Immature natural killer cell (primary cell): Measurements from ENCODE around the gene NPAP1. TPM values are rescaled to one million over a fixed set of nuclear protein-coding genes. Genes with fewer than 3 reads are reported as not detected.
"Not testable (repeated sequence)": the region's sequence is repeated elsewhere in the genome, so short reads cannot be mapped to it uniquely, and the experiment has no call there.

Experiments
- DNase-seq, 3 donors: peaks; one replicate each; pipeline ENCODE4 v3.0.0; 2022; ENCODE audit warnings: mixed read lengths in 1 of 3
- H3K27ac Mint-ChIP-seq, 6 donors: one replicate each; pipeline ENCODE4 v1.8.0; 2020; ENCODE audit warnings: mixed read lengths in 6 of 6, mild to moderate bottlenecking in 5 of 6, inconsistent platforms in 4 of 6, moderate library complexity in 3 of 6
- H3K27me3 Mint-ChIP-seq, 3 donors: one replicate each; pipeline ENCODE4 v1.8.0; 2020 to 2021; ENCODE audit warnings: low read depth in 3 of 3, mild to moderate bottlenecking in 3 of 3, mixed read lengths in 3 of 3, moderate library complexity in 3 of 3, inconsistent platforms in 1 of 3
- H3K36me3 Mint-ChIP-seq, 3 donors: one replicate each; pipeline ENCODE4 v1.8.0; 2020; ENCODE audit warnings: mixed read lengths in 3 of 3, inconsistent platforms in 2 of 3, mild to moderate bottlenecking in 2 of 3
- H3K4me1 Mint-ChIP-seq, 2 donors: one replicate each; pipeline ENCODE4 v1.8.0; 2020; ENCODE audit warnings: inconsistent platforms in 2 of 2, mild to moderate bottlenecking in 2 of 2, mixed read lengths in 2 of 2, moderate library complexity in 1 of 2
- H3K4me3 Mint-ChIP-seq, 5 donors: one replicate each; pipeline ENCODE4 v1.8.0; 2020; ENCODE audit warnings: mild to moderate bottlenecking in 5 of 5, mixed read lengths in 5 of 5, inconsistent platforms in 3 of 5, moderate library complexity in 3 of 5
- H3K9me3 Mint-ChIP-seq, 6 donors: one replicate each; pipeline ENCODE4 v1.8.0; 2020; ENCODE audit warnings: mild to moderate bottlenecking in 6 of 6, mixed read lengths in 6 of 6, inconsistent platforms in 4 of 6, moderate library complexity in 3 of 6
- polyA plus RNA-seq, 3 donors: library from polyadenylated mRNA; unstranded; fragments of 300-500 nt; fragmentation: Illumina TruSeq; gene quantifications; one replicate each; pipeline ENCODE4 v1.2.3, GENCODE V29; 2021

NPAP1 gene, protein sequence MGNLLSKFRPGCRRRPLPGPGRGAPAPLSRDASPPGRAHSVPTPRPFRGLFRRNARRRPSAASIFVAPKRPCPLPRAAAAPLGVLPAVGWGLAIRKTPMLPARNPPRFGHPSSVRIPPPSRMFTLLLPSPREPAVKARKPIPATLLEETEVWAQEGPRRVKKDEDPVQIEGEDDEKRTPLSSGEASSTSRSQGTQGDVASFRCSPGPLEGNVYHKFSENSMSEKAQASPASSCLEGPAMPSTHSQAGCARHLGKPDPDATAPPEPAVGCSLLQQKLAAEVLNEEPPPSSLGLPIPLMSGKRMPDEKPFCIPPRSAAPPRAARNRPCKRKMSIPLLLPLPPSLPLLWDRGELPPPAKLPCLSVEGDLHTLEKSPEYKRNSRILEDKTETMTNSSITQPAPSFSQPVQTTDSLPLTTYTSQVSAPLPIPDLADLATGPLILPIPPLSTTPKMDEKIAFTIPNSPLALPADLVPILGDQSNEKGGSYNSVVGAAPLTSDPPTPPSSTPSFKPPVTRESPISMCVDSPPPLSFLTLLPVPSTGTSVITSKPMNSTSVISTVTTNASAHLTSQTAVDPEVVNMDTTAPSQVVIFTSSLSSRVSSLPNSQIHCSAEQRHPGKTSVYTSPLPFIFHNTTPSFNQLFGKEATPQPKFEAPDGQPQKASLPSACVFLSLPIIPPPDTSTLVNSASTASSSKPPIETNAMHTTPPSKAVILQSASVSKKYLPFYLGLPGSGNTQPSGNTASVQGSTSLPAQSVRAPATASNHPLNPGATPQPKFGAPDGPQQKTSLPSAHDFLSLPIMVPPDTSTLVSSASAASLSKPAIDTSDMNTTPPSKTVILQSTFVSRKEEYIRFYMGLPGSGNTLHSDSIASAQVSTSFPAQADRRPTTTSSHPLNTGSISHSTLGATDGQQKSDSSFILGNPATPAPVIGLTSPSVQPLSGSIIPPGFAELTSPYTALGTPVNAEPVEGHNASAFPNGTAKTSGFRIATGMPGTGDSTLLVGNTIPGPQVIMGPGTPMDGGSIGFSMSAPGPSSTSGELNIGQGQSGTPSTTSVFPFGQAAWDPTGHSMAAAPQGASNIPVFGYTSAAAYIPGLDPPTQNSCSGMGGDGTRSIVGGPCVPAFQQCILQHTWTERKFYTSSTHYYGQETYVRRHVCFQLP
- polyA plus RNA-seq: not detected

- Mint-ChIP-seq H3K36me3 (peaks cover 0 to 6% (median 1%) of the 10 kb centered on the region in 3 donors), H3K4me1 (no peaks in the 10 kb centered on the region), H3K4me3 (no peak within 1 kb of the TSS), H3K9me3 (peaks cover 1 to 37% (median 24%) of the 10 kb centered on the region in 6 donors), H3K27ac (no peak within 1 kb of the TSS), H3K27me3 (peaks cover 0 to 2% (median 0%) of the 10 kb centered on the region in 3 donors)
- DNase-seq: no peak
Observed at GRCh38 chr15:24675332-24676144, at the start of gene NPAP1. Gene NPAP1 (plus strand): TSS chr15:24675775. CDS start chr15:24675868, 93 bp downstream.

DNA sequence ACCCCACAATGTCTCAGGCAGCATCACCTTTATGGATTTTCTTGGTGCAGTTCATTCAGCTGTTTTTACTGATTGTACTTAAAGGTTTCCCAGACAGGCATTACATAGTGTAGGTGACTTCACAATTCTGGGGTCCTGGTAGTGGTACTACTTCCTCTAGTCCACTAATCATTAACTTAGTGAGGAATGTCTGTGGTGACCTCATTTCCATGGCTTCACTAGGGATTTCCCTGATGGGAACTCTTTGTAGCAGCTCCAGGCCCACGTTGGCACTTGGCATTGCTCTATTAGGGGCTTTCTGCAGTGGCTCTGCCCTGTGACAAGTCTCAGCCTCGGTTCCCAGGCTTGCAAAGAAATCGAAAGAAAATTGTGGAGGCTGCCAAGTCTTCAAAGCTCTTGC is 48.1 kb upstream of the NPAP1 start:
- peaks cover 12 to 40% (median 19%) of the 10 kb centered on the region in 6 donors for H3K9me3 Mint-ChIP-seq
- no peak overlapping the region for H3K4me3 Mint-ChIP-seq
- no peaks in the 10 kb centered on the region for H3K36me3 Mint-ChIP-seq
- DNase-seq: no peak
- no peak overlapping the region for H3K27ac Mint-ChIP-seq
- H3K4me1 Mint-ChIP-seq: no peaks in the 10 kb centered on the region
- no peaks in the 10 kb centered on the region for H3K27me3 Mint-ChIP-seq

DNA sequence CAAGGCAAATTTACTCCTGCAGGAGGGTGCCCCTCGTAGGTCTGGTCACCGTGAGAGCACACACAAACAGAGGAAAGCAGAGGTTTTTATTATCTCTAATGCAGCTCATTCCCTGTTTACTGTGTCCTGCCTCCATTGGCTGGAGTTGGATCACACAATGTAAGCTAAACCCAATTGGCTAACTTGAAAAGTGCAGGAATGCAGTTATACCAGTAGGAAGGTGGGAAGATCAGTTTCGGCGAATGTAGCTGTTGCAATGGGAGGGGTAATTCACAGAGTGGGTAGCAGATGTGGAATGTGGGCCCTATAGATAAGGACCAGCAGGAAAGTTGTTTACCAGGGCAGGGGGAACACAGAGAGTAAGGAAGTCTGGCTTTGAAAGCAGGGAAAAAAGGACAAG is 42.5 kb upstream of the NPAP1 start:
- H3K9me3 Mint-ChIP-seq: peaks cover 21 to 37% (median 27%) of the 10 kb centered on the region in 6 donors
- H3K27me3 Mint-ChIP-seq: peaks cover 0 to 1% (median 0%) of the 10 kb centered on the region in 3 donors
- DNase-seq: no peak
- no peak overlapping the region for H3K27ac Mint-ChIP-seq
- peaks cover 0 to 3% (median 0%) of the 10 kb centered on the region in 3 donors for H3K36me3 Mint-ChIP-seq
- no peaks in the 10 kb centered on the region for H3K4me1 Mint-ChIP-seq
- H3K4me3 Mint-ChIP-seq: no peak overlapping the region

- not testable (repeated sequence) for H3K27ac Mint-ChIP-seq, H3K4me1 Mint-ChIP-seq, DNase-seq, H3K36me3 Mint-ChIP-seq, H3K4me3 Mint-ChIP-seq, H3K27me3 Mint-ChIP-seq
- H3K9me3 Mint-ChIP-seq: peaks cover 9 to 36% (median 31%) of the 10 kb centered on the region in 6 donors
Observed at GRCh38 chr15:24639412-24639811, 36.2 kb upstream of the NPAP1 start.

DNA sequence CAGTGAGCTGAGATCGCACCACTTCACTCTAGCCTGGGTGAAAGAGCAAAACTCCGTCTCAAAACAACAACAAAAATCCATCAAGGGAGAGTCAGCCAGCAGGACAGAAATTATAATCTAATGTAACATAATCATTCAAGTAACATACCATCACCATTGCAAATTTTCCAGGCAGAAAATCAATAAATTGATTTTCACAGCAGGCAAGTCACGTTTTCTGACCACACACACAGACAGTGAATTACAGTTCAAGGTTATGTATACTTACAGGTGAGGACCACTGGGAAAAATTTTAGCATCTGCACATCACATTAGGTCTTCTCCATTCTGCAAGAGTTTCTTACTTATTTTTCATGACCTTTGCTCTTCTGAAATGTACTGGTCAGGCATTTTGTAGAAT is 29.9 kb upstream of the NPAP1 start:
- Mint-ChIP-seq H3K27me3 (peaks cover 0 to 1% (median 0%) of the 10 kb centered on the region in 3 donors), H3K4me1 (no peaks in the 10 kb centered on the region), H3K9me3 (peaks cover 13 to 27% (median 19%) of the 10 kb centered on the region in 6 donors), H3K27ac (no peak overlapping the region), H3K36me3 (no peaks in the 10 kb centered on the region), H3K4me3 (no peak overlapping the region)
- no peak for DNase-seq

- Mint-ChIP-seq H3K9me3 (peaks cover 4 to 36% (median 9%) of the 10 kb centered on the region in 6 donors), H3K36me3 (no peaks in the 10 kb centered on the region), H3K4me3 (no peak overlapping the region), H3K27ac (no peak overlapping the region), H3K4me1 (no peaks in the 10 kb centered on the region), H3K27me3 (peaks cover 0 to 3% (median 0%) of the 10 kb centered on the region in 3 donors)
- no peak for DNase-seq
Observed at GRCh38 chr15:24659622-24660021, 16.0 kb upstream of the NPAP1 start.

DNA sequence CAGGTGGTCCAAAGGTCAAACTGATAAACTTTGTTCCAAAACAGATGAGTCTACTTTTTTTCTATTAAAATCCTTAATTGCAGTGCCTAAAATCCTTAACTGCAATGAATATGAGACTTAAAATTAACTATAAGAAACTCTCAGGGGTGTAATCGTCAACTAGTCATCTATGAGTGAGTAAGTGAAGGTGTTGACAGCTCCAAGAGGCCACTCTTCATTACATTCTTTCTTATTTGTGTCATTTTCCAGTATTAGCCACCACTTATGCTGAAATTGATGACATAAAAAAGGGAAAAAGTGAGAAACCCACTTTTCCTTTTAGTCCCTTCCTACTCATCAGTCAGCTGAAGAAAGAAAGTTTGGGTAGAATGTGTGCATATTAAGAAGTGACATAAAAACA is 12.6 kb upstream of the NPAP1 start:
- Mint-ChIP-seq H3K9me3 (peaks cover 9 to 33% (median 17%) of the 10 kb centered on the region in 6 donors), H3K27me3 (no peaks in the 10 kb centered on the region), H3K36me3 (no peaks in the 10 kb centered on the region), H3K4me1 (no peaks in the 10 kb centered on the region), H3K27ac (no peak overlapping the region), H3K4me3 (no peak overlapping the region)
- DNase-seq: no peak

GRCh38 chr15:24676431-24676830 is 856 bp downstream of the NPAP1 start:
- no peaks in the 10 kb centered on the region for H3K4me1 Mint-ChIP-seq

GRCh38 chr15:24678485-24678884 is 2.9 kb downstream of the NPAP1 start:
- Mint-ChIP-seq H3K27ac (no peak overlapping the region), H3K36me3 (peaks cover 0 to 6% (median 0%) of the 10 kb centered on the region in 3 donors), H3K9me3 (peaks cover 11 to 40% (median 25%) of the 10 kb centered on the region in 6 donors), H3K27me3 (peaks cover 0 to 2% (median 2%) of the 10 kb centered on the region in 3 donors), H3K4me3 (no peak overlapping the region), H3K4me1 (no peaks in the 10 kb centered on the region)
- DNase-seq: no peak

More at GRCh38 chr15:24676431-24676830, 856 bp downstream of the NPAP1 start:
- DNase-seq: no peak
- H3K27ac Mint-ChIP-seq: no peak overlapping the region
- peaks cover 0 to 6% (median 0%) of the 10 kb centered on the region in 3 donors for H3K36me3 Mint-ChIP-seq
- peaks cover 9 to 34% (median 25%) of the 10 kb centered on the region in 6 donors for H3K9me3 Mint-ChIP-seq
- H3K4me3 Mint-ChIP-seq: no peak overlapping the region
- H3K27me3 Mint-ChIP-seq: peaks cover 0 to 2% (median 0%) of the 10 kb centered on the region in 3 donors

DNA sequence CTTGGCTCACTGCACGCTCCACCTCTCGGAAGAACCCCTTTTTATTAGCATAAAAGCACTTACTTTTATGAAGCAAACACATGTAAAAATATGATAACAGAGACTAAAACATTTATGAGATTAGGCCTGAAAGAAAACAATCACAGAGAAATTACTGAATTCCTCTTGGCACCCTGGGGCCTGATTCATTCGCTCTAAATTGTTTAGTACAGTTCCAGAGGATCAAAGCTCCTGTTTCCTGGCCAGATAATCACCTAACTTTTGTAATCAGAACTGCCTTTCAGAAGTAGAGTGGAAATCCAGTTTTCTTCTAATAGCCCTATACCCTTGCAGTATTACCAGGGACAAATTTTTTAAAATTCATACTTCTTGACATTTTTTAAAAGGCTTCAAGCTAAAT is 6.4 kb downstream of the NPAP1 start:
- peaks cover 0 to 4% (median 2%) of the 10 kb centered on the region in 3 donors for H3K27me3 Mint-ChIP-seq
- peaks cover 12 to 36% (median 26%) of the 10 kb centered on the region in 6 donors for H3K9me3 Mint-ChIP-seq
- no peak for DNase-seq
- no peak overlapping the region for H3K27ac Mint-ChIP-seq
- H3K4me1 Mint-ChIP-seq: no peaks in the 10 kb centered on the region
- H3K36me3 Mint-ChIP-seq: peaks cover 0 to 13% (median 0%) of the 10 kb centered on the region in 3 donors
- no peak overlapping the region for H3K4me3 Mint-ChIP-seq

DNA sequence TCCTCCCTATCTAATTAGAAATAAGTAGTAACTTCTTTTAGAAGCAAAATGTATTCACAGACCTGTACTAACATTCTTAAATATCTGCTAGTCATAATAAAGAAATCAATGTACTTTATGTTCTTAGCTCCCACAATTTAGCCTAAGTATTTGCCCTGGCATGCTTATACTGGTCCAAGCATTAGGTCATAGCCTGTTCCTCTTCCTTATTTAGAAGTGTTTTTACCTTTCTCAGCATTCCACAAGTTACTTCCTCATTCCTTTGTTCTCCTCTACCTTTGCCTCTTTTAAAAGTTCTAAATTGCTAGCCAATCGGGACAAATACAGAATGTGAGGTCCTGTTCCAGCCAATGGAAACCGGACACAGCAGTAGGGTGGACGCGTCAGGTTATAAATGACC is 7.3 kb downstream of the NPAP1 start:
- not testable (repeated sequence) for H3K27ac Mint-ChIP-seq, DNase-seq, H3K27me3 Mint-ChIP-seq, H3K4me1 Mint-ChIP-seq, H3K36me3 Mint-ChIP-seq, H3K4me3 Mint-ChIP-seq
- peaks cover 11 to 27% (median 18%) of the 10 kb centered on the region in 6 donors for H3K9me3 Mint-ChIP-seq

DNA sequence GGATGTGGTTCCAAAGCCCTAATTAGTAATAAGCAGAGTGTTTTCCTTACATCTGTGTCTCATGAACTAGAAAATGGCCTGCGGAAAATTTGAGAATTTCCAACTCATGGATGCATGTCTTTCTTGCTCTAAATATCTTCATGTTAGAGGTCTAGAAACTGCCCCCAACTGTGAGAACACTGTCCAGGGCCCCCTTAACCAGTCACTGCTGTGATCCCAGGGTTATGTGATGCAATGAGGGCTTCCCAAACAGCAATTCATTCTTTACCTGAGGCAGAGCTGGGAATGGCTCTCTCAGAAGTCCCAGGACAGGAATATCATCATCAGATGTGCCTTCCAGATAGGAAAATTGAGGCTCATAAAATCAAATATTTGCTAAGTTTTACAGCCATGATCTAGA is 8.2 kb downstream of the NPAP1 start:
- peaks cover 0 to 2% (median 1%) of the 10 kb centered on the region in 3 donors for H3K27me3 Mint-ChIP-seq
- peaks cover 0 to 7% (median 0%) of the 10 kb centered on the region in 3 donors for H3K36me3 Mint-ChIP-seq

DNA sequence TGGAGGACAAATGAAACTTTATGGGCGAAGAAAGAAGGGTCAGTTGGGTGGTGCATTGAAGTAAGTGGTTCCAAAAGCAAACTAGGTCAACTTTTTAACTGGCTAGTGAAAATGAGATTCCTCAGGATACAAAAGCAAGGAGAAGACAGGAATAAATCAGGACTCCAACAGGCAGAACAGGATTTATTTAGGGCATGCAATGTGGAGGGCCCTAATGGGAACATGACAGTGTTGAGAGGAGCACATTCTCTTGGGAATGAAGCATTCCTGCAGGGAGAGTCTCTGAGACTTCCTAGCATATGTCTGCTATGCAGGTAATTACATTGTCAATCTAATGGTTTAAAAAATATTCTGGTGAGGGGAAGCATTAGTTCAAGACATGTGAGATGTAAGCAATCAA is 8.7 kb downstream of the NPAP1 start:
- no peak overlapping the region for H3K27ac Mint-ChIP-seq
- peaks cover 10 to 23% (median 14%) of the 10 kb centered on the region in 6 donors for H3K9me3 Mint-ChIP-seq
- H3K36me3 Mint-ChIP-seq: peaks cover 0 to 7% (median 0%) of the 10 kb centered on the region in 3 donors

More for the DNA sequence above, 8.2 kb downstream of the NPAP1 start:
- no peaks in the 10 kb centered on the region for H3K4me1 Mint-ChIP-seq
- H3K4me3 Mint-ChIP-seq: no peak overlapping the region
- H3K27ac Mint-ChIP-seq: no peak overlapping the region
- no peak for DNase-seq
- H3K9me3 Mint-ChIP-seq: peaks cover 10 to 23% (median 14%) of the 10 kb centered on the region in 6 donors

More for the DNA sequence above, 8.7 kb downstream of the NPAP1 start:
- H3K27me3 Mint-ChIP-seq: peaks cover 0 to 2% (median 1%) of the 10 kb centered on the region in 3 donors
- H3K4me1 Mint-ChIP-seq: no peaks in the 10 kb centered on the region
- H3K4me3 Mint-ChIP-seq: no peak overlapping the region
- DNase-seq: no peak
